Heart left ventricle (tissue), 13 donors: ENCODE data around the gene GLIPR1L1.

ENCODE experiments used
- CTCF ChIP-seq, 12 donors: fragments of 200-600 bp; sonication (generic) in 4 of 12; IDR thresholded peaks; one replicate each; pipeline versions ENCODE4 v1.5.0 to v1.8.0; 2018 to 2022; ENCODE audit warnings: antibody characterized with exemption in 12 of 12, mild to moderate bottlenecking in 5 of 12
- POLR2A ChIP-seq, 2 donors: fragments of 450-650 bp; IDR thresholded peaks; one replicate each; pipeline ENCODE4 v1.6.1; 2017; ENCODE audit warnings: antibody characterized with exemption in 2 of 2, mild to moderate bottlenecking in 2 of 2, moderate library complexity in 2 of 2
- donor health status: ischemic (EF 13 %, LVEDD 7.1; RV severe dilation, severe dysfunction).
- donor health status: DM: no; HTN: yes; CAD: no.
- donor health status: DM: no; HTN: no; CAD: no.
- donor health status: ischemic (EF 25% LVEDD 6.9; RV normal size, moderate dysfunction).
- donor health status: ischemic (EF 25% LVEDD 5.7; RV mildly dilated, moderate dysfunction).
- donor health status: ischemic (EF 35%, LVEDD 5.7; RV mildly dilated, moderate dysfunction).
- donor health status: nonischemic (EF 11% LVEDD 7.7; RV severe dilation, severe dysfunction).
- donor health status: DM: yes; HTN: yes; CAD: no.
- donor health status: PGD.
- donor health status: ischemic (EF 29% LVEDD 5.4; RV normal size, mild dysfunction).
- donor health status: nonischemic (EF 23%, LVEDD 6.1; RV moderate dilation, normal function).

GRCh38 chr12:75305412-75306332 lies 28.8 kb upstream of the GLIPR1L1 start:
- TF ChIP-seq CTCF (IDR thresholded peaks at IDR 0.05), result no peak
- no peak for TF ChIP-seq POLR2A (IDR thresholded peaks at IDR 0.05)
